ENCODE results near the gene TDRD1.

DNA sequence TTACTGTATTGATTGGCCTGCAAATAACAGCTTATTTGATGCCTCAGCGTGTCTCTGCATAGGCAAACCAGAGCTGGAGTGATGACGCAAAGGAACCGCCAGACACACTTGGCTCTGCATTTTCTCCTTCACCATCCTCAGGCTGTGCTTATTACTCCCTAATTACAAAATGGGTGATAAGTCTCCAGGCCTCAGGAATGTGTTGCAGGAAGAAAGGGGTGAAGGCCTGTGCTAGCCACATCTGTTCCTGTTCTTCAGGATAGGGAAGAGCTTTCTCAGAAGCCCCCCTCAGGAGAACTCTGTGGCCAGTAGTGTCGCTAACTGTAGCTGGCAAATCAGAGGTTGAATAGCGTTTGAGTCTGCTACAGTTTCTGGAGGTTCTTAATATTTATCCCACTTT, 5.1 kb downstream of the TDRD1 start:
- TF ChIP-seq, protein P1, sequence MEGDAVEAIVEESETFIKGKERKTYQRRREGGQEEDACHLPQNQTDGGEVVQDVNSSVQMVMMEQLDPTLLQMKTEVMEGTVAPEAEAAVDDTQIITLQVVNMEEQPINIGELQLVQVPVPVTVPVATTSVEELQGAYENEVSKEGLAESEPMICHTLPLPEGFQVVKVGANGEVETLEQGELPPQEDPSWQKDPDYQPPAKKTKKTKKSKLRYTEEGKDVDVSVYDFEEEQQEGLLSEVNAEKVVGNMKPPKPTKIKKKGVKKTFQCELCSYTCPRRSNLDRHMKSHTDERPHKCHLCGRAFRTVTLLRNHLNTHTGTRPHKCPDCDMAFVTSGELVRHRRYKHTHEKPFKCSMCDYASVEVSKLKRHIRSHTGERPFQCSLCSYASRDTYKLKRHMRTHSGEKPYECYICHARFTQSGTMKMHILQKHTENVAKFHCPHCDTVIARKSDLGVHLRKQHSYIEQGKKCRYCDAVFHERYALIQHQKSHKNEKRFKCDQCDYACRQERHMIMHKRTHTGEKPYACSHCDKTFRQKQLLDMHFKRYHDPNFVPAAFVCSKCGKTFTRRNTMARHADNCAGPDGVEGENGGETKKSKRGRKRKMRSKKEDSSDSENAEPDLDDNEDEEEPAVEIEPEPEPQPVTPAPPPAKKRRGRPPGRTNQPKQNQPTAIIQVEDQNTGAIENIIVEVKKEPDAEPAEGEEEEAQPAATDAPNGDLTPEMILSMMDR (IDR thresholded peaks at IDR 0.05; ENCODE audit: low read depth, low read length, missing input control), result no peak
- TF ChIP-seq RAD21 (IDR thresholded peaks at IDR 0.05), result no peak
- no peak for TF ChIP-seq EGR1 (IDR thresholded peaks at IDR 0.05; ENCODE audit: low read depth in 2 of 2)
- TF ChIP-seq, protein P2, sequence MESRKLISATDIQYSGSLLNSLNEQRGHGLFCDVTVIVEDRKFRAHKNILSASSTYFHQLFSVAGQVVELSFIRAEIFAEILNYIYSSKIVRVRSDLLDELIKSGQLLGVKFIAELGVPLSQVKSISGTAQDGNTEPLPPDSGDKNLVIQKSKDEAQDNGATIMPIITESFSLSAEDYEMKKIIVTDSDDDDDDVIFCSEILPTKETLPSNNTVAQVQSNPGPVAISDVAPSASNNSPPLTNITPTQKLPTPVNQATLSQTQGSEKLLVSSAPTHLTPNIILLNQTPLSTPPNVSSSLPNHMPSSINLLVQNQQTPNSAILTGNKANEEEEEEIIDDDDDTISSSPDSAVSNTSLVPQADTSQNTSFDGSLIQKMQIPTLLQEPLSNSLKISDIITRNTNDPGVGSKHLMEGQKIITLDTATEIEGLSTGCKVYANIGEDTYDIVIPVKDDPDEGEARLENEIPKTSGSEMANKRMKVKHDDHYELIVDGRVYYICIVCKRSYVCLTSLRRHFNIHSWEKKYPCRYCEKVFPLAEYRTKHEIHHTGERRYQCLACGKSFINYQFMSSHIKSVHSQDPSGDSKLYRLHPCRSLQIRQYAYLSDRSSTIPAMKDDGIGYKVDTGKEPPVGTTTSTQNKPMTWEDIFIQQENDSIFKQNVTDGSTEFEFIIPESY (IDR thresholded peaks at IDR 0.05), result no peak
- TF ChIP-seq, protein P3, sequence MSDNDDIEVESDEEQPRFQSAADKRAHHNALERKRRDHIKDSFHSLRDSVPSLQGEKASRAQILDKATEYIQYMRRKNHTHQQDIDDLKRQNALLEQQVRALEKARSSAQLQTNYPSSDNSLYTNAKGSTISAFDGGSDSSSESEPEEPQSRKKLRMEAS (IDR thresholded peaks at IDR 0.05), result no peak
- no peak for TF ChIP-seq YY1 (IDR thresholded peaks at IDR 0.05)
- no peak for TF ChIP-seq JUND (IDR thresholded peaks at IDR 0.05)
- no peak for TF ChIP-seq GABPA (IDR thresholded peaks at IDR 0.05 in 1 of 2, conservative IDR thresholded peaks at IDR 0.05 in 1 of 2)
- TF ChIP-seq, protein P4, sequence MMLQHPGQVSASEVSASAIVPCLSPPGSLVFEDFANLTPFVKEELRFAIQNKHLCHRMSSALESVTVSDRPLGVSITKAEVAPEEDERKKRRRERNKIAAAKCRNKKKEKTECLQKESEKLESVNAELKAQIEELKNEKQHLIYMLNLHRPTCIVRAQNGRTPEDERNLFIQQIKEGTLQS (IDR thresholded peaks at IDR 0.05), result no peak
- TF ChIP-seq TAF1 (conservative IDR thresholded peaks at IDR 0.05), result no peak
- no peak for TF ChIP-seq HNF4A (conservative IDR thresholded peaks at IDR 0.05)
